ENCODE results near the gene C1S.

- TF ChIP-seq CTCF (conservative IDR thresholded peaks at IDR 0.05; ENCODE audit: low read depth, low read length) (no peak), EZH2 (IDR thresholded peaks at IDR 0.05; ENCODE audit: borderline replicate concordance, low read depth, low read length, poor library complexity, severe bottlenecking) (no peak)
These were observed 39.7 kb downstream of the C1S start for GRCh38 chr12:7100239-7100638.
